Measurements from ENCODE around the gene ELMO3.
A peak's percentile ranks its signal among the peaks of the same experiment; 100 is the strongest.

The ELMO3 gene

DNA sequence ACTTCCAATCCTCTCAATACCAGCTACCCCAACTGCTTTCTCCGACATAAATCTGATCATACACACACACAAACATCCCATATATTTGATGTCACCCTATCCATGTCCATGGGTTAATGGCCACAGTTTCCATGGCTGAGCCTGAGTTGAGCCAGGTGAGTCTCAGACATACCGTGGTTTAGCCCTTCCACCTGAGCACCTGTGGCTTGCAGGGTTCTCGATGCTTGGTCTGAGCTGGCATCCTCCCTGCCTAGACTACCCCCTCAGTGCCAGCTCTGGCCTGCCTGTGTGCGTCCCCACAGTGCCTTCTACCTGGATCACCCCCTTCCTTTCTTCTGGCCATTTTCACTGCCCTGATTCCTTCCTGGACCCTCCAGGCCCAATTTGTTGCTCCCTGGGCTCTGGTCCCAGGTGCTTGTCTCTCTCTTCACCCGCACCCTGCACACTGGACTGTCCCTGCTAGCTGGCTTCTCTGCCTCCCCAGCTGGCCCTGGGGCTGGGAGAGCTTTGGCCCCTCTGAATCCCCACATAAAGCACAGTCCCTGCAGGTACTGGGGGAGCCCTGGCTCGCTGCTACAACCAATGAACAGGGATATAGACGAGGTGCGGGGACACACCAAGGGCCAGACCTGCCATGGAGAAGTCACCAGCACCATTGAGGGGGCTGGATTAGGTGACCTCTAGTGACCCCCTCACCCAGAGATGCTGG is 7.4 kb downstream of the ELMO3 start:
- TF ChIP-seq CTCF (IDR thresholded peaks at IDR 0.05; ENCODE audit: low read depth, low read length, missing control alignments), result no peak
- no peak for DNase-seq (ENCODE audit: extremely low read depth, low read depth)
- H3K4me3 ChIP-seq (replicated peaks; ENCODE audit: low read depth, low read length), result no peak overlapping the region

GRCh38 chr16:67206838-67207248 is 7.9 kb downstream of the ELMO3 start:
- no peak for DNase-seq (ENCODE audit: extremely low read depth, low read depth)
- no peak for TF ChIP-seq CTCF (IDR thresholded peaks at IDR 0.05; ENCODE audit: low read depth, low read length, missing control alignments)
- H3K4me3 ChIP-seq (replicated peaks; ENCODE audit: low read depth, low read length), result no peak overlapping the region

DNA sequence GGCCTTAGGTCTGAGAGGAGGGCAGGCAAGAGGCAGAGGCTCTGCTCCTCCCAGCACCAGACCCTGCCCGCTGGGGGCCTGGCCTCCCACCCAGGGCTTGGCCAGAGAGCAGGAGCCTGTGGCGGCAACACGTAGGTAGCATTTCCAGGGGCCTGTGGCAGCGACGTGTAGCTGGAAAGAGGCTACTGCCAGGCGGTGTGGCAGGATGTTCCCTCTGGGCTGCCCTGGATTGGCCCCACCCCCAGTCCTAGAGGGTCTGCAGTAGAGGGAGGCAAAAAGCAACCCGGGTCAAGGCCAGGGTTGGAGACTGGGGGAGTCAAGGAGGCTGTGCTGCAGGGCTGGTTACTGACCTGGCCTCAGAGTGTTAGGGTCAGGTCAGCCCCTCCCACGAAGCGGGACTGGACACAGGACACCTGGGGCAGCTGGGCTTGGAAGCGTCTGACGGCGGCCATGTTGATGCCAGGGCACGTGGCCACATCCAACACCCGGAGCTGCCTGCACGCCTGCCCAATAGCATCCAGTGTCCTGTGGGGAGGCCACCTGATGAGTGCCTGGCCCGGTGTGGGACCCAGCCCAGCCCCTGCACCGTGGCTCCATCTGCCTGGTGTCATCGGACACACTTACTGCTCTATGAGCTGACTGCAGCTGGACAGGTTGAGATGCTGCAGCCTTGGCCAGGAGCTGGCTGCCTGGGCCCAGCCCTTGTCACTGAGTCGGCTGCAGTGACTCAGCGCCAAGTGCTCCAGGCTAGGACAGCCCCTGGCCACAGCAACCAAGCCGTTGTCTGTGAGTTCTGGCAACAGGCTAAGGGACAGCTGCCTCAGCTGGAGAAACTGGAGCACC is 8.5 kb downstream of the ELMO3 start:
- no peak overlapping the region for H3K4me3 ChIP-seq (replicated peaks; ENCODE audit: low read depth, low read length)
- TF ChIP-seq CTCF (IDR thresholded peaks at IDR 0.05; ENCODE audit: low read depth, low read length, missing control alignments), result no peak
- peak; percentile 21 for DNase-seq (ENCODE audit: extremely low read depth, low read depth)

DNA sequence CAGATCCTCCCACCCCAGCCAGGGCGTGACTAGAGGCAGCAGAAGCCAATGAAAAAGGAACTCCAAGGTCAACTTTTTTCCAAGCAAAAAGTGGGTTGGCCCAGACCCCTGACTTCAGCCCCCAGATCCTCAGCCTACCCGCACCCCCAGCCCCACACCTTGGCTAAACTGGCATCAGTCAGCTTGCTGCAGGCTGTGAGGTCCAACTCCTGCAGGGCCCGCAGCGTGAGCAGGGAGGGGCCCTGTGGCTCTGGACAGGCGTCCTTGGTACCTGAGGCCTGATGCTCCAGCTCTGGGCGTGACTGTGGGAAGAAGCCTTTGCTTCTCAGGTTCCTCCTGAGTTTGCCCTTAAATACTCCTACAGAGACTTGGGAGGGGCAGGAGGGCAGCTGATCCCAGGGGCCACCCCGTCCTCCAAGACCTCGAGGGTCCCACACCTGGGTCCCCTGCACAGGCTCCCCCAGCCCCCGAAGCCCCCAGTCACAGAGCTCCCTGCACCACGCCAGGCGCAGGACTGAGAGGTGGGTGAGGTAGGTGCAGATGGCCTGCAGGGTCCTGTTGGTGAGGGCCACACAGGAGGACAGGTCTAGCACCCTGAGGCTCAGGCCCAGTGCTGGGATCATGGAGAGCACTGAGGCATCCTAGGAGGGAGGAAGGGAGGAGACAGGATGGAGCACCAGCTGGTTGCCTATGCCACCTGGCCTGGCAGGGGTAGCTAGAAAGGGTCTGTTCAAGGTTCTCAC is 9.4 kb downstream of the ELMO3 start:
- TF ChIP-seq CTCF (IDR thresholded peaks at IDR 0.05; ENCODE audit: low read depth, low read length, missing control alignments), result no peak
- no peak for DNase-seq (ENCODE audit: extremely low read depth, low read depth)
- no peak overlapping the region for H3K4me3 ChIP-seq (replicated peaks; ENCODE audit: low read depth, low read length)

DNA sequence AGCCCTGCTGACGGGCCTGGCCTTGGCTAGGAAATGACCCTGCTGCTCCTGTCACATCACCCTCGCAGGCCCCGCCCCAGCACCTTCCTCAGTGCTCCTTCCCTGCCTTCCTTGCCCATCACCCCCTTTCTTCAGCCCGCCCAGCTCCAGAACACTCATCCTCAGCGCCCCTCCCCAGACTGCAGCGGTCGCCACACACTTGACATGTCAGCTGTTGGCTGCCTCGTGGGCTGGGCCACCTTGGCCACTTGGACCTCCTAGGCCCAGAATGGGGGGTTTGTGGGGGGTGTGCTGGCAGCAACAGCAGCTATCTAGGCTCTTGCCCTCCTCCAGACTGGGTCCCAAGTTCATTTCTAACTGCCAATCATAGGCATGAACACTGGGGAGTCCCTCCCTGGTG is 10.6 kb downstream of the ELMO3 start:
- DNase-seq (ENCODE audit: extremely low read depth, low read depth), result no peak
- H3K4me3 ChIP-seq (replicated peaks; ENCODE audit: low read depth, low read length), result no peak overlapping the region
- TF ChIP-seq CTCF (IDR thresholded peaks at IDR 0.05; ENCODE audit: low read depth, low read length, missing control alignments), result no peak

DNA sequence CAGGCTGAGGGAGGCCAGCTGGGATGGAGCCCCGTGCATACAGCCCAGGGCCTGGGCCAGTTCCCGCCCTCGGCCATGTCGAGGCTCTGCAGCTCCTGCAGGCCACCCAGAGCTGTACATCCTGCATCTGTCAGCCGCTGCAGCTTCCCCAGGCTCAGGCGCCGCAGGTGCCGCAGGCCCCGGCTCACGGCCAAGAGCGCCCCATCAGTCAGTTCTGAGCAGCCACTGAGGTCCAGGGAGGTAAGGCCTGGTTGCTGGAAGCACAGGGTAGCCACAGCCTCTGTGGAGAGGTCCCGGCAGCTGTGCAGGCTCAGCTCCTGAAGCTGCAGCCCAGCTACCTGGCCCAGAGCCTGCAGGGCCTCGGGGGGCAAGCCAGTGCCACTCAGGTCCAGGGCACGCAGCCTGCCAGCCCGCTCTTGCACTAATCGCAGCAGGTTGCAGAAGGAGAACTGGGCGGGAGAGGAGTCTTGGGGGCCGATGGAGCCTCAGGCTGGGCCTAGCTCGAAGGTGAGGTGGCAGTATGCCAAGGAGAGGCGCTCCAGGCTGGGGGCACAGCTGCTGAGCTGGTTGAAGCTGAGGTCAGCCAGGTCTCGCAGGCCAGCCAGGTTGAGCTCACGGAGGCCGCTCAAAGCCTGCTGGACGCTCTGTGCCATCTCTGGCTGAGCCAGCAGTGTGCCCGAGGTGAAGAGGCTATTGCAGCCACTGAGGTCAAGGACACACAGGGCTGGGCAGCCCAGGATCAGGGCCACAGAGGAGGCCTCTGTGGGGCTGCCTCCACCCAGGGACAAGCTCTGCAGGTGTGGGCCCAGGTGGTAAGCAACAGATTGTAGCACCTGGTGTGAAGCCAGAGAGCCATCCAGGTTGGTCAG is 11.4 kb downstream of the ELMO3 start:
- DNase-seq (ENCODE audit: extremely low read depth, low read depth), result no peak
- TF ChIP-seq CTCF (IDR thresholded peaks at IDR 0.05; ENCODE audit: low read depth, low read length, missing control alignments), result no peak
- no peak overlapping the region for H3K4me3 ChIP-seq (replicated peaks; ENCODE audit: low read depth, low read length)
